Activated naive CD8-positive, alpha-beta T cell treated with anti-CD3 and anti-CD28 coated beads, Interleukin-2, amount 10 ng/mL, durations not matched to agents 7 days and 5 days (primary cell): ENCODE results near the gene PCDHGA3. TPM values are rescaled to one million over a fixed set of nuclear protein-coding genes. Genes with fewer than 3 reads are reported as not detected.
A peak's percentile ranks its signal among the peaks of the same experiment; 100 is the strongest.
"Not testable (repeated sequence)": the region's sequence is repeated elsewhere in the genome, so short reads cannot be mapped to it uniquely, and the experiment has no call there.

Experiments used
- ATAC-seq: fragments of 150-1000 bp; cut with Tn5 transposase; one replicate; pipeline ENCODE4 v1.10.0; 2021; ENCODE audit warnings: low read depth, moderate library complexity
- POLR2A ChIA-PET: fragments of 350-600 bp; sonication (Branson Sonifier 250); formaldehyde crosslinking; loops from one replicate; lab custom pipeline; 2021; ENCODE audit warnings: antibody characterized with exemption; lab: Charles Lee
- DNase-seq: peaks from one replicate; pipeline ENCODE4 v3.0.0; 2021
- H3K27ac Mint-ChIP-seq: one replicate; pipeline ENCODE4 v1.8.0; 2022; ENCODE audit warnings: mild to moderate bottlenecking, mixed read lengths
- H3K27me3 Mint-ChIP-seq: one replicate; pipeline ENCODE4 v1.8.0; 2022; ENCODE audit warnings: mild to moderate bottlenecking, moderate library complexity, mixed read lengths
- H3K36me3 Mint-ChIP-seq: one replicate; pipeline ENCODE4 v1.8.0; 2021; ENCODE audit warnings: mild to moderate bottlenecking, mixed read lengths
- H3K4me1 Mint-ChIP-seq: one replicate; pipeline ENCODE4 v1.8.0; 2021; ENCODE audit warnings: mixed read lengths
- H3K4me3 Mint-ChIP-seq: one replicate; pipeline ENCODE4 v1.8.0; 2022; ENCODE audit warnings: mild to moderate bottlenecking, moderate library complexity, mixed read lengths
- H3K9me3 Mint-ChIP-seq: one replicate; pipeline ENCODE4 v1.8.0; 2021; ENCODE audit warnings: mixed read lengths
- total RNA-seq, 2 experiments: library from RNA; stranded (reverse); gene quantifications; one replicate each; pipeline ENCODE4 v1.2.3, GENCODE V29; 2021

The PCDHGA3 gene
- total RNA-seq, 2 experiments from 2014 or later: 0.14 TPM; not detected in 1

DNA sequence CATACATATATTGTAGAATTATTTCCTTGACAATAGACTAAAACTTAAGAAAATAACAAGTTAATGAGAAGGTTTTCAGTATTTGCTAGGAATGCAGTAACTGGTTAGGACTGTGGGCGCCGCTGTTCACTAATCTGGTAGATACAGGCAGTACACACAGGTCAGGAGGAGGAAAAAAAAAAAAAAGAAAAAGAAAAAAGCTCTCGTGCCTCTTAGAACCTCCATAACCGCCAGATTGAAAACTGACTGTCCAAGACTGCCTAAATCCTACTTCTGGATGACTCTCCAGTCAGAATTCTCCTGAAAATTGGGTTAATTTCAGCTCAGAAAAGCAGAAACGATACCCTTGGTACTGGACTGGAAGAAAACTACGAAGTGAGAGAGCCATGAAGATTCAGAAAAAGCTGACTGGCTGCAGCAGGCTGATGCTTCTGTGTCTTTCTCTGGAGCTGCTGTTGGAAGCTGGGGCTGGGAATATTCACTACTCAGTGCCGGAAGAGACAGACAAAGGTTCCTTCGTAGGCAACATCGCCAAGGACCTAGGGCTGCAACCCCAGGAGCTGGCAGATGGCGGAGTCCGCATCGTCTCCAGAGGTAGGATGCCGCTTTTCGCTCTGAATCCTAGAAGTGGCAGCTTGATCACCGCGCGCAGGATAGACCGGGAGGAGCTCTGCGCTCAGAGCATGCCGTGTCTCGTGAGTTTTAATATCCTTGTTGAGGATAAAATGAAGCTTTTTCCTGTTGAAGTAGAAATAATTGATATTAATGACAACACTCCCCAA is 13.1 kb upstream of the PCDHGA3 start, which contains the start of gene PCDHGA1:
PCDHGA1 (plus strand) TSS at position 216 of the 782 bp plus-strand sequence.
- POLR2A ChIA-PET: interaction anchor here (1.8 kb wide), 1 partner anchor 10 kb away, joined by 8 read pairs; the partner anchor contains the start of gene TAF7
- ATAC-seq (no peak), DNase-seq (no peak)
- Mint-ChIP-seq H3K36me3 (no peaks in the 10 kb centered on the region), H3K27ac (no peak within 1 kb of the TSS), H3K9me3 (peaks cover 19% of the 10 kb centered on the region), H3K4me3 (no peak within 1 kb of the TSS), H3K4me1 (peaks cover 5% of the 10 kb centered on the region), H3K27me3 (peaks cover 57% of the 10 kb centered on the region)

DNA sequence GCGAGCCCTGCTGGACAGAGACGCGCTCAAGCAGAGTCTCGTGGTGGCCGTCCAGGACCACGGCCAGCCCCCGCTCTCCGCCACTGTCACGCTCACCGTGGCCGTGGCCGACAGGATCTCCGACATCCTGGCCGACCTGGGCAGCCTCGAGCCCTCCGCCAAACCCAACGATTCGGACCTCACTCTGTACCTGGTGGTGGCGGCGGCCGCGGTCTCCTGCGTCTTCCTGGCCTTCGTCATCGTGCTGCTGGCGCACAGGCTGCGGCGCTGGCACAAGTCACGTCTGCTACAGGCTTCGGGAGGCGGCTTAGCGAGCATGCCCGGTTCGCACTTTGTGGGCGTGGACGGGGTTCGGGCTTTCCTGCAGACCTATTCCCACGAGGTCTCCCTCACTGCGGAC is 11.1 kb upstream of the PCDHGA3 start:
- Mint-ChIP-seq H3K27me3 (peaks cover 62% of the 10 kb centered on the region), H3K9me3 (peaks cover 16% of the 10 kb centered on the region)
- H3K36me3 Mint-ChIP-seq, POLR2A ChIA-PET, H3K4me1 Mint-ChIP-seq, DNase-seq, H3K27ac Mint-ChIP-seq, H3K4me3 Mint-ChIP-seq, ATAC-seq: not testable (repeated sequence)

DNA sequence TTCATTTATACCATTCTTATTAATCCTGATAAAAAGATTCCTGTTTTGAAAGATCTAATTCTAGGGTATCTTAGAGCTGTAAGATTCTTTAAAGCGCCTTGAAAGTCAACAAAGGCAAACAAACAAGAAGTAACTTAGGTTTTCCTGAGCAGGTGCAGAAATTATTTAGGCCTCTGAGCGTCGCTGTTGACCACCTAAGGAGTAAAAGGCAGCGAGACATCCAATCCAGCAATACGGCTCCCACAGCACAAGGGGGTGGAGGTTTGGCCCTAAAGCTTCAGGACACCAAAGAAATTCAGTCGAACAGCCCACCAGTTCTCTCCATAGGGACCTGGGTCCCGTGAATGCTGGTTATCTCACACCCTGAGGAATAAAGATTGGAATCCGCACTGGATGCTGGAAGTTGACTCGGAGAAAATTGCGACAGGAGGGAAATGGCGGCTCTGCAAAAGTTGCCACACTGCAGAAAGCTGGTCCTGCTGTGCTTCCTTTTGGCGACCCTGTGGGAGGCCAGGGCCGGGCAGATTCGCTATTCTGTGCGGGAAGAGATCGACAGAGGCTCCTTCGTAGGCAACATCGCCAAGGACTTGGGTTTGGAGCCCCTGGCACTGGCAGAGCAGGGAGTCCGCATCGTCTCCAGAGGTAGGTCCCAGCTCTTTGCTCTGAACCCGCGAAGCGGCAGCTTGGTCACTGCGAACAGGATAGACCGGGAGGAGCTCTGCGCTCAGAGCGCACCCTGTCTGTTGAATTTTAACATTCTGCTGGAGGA is 4.9 kb upstream of the PCDHGA3 start, which contains the start of gene PCDHGA2:
PCDHGA2 (plus strand) TSS at position 223 of the 769 bp plus-strand sequence.
- H3K9me3 Mint-ChIP-seq: peaks cover 15% of the 10 kb centered on the region
- no peak for DNase-seq

DNA sequence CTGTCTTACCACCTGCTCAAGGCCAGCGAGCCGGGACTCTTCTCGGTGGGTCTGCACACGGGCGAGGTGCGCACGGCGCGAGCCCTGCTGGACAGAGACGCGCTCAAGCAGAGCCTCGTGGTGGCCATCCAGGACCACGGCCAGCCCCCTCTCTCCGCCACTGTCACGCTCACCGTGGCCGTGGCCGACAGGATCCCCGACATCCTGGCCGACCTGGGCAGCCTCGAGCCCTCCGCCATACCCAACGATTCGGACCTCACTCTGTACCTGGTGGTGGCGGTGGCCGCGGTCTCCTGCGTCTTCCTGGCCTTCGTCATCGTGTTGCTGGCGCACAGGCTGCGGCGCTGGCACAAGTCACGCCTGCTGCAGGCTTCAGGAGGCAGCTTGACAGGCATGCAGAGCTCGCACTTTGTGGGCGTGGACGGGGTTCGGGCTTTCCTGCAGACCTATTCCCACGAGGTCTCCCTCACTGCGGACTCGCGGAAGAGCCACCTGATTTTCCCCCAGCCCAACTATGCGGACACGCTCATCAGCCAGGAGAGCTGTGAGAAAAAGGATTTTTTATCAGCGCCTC is 2.8 kb upstream of the PCDHGA3 start:
- Mint-ChIP-seq H3K9me3 (peaks cover 20% of the 10 kb centered on the region), H3K27me3 (peaks cover 46% of the 10 kb centered on the region)
- POLR2A ChIA-PET, DNase-seq, H3K27ac Mint-ChIP-seq, ATAC-seq, H3K4me3 Mint-ChIP-seq, H3K4me1 Mint-ChIP-seq, H3K36me3 Mint-ChIP-seq: not testable (repeated sequence)

More for the DNA sequence above, 4.9 kb upstream of the PCDHGA3 start, which contains the start of gene PCDHGA2:
- H3K27ac Mint-ChIP-seq: no peak within 1 kb of the TSS
- H3K27me3 Mint-ChIP-seq: peaks cover 60% of the 10 kb centered on the region
- peaks cover 4% of the 10 kb centered on the region for H3K36me3 Mint-ChIP-seq
- peaks cover 3% of the 10 kb centered on the region for H3K4me1 Mint-ChIP-seq
- no peak for ATAC-seq
- peak within 1 kb of the TSS; percentile 28 for H3K4me3 Mint-ChIP-seq
- POLR2A ChIA-PET: interaction anchor here (0.6 to 1.3 kb wide), 3 partner anchors 9 to 115 kb away, joined by 3 to 4 read pairs (median 3); partner anchors contain the start of gene PCDHB14

DNA sequence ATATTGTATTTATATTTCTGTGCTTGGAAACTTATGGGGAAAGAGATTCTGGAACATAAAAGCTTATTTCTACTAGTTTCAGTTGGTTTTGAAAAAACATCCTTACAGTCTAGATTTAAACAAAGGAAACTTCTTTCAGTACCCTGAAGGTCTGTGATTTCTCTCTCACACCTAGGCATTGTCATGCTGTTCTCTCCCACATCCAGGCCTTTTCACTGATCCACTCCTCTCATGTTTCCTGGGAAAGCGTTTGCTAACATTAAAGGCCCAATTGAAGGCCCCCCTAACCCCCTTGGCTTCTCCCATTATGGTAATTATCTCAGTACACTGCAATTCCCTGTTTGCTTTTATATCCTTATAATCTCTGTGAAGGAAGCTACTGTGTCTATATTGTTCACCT is 856 bp upstream of the PCDHGA3 start:
- peaks cover 4% of the 10 kb centered on the region for H3K36me3 Mint-ChIP-seq
- no peak overlapping the region for H3K4me3 Mint-ChIP-seq
- DNase-seq (no peak), ATAC-seq (no peak)
- POLR2A ChIA-PET: no interaction called here
- peaks cover 48% of the 10 kb centered on the region for H3K27me3 Mint-ChIP-seq
- no peak overlapping the region for H3K27ac Mint-ChIP-seq
- peaks cover 25% of the 10 kb centered on the region for H3K9me3 Mint-ChIP-seq
- peaks cover 3% of the 10 kb centered on the region for H3K4me1 Mint-ChIP-seq

DNA sequence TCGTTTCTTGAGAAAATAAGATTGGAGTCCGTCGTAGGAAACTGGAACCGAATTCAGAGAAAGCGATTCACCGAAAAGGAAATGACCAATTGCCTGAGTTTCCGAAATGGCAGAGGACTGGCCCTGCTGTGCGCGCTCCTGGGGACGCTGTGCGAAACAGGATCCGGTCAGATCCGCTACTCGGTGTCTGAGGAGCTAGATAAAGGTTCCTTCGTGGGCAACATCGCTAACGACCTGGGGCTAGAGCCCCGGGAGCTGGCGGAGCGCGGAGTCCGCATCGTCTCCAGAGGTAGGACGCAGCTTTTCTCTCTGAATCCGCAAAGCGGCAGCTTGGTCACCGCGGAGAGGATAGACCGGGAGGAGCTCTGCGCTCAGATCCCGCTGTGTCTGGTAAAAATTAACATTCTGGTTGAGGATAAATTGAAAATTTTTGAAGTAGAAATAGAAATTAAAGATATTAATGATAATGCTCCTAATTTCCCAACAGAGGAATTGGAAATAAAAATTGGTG is 379 bp downstream of the PCDHGA3 start:
- Mint-ChIP-seq H3K4me3 (peak overlapping the region; percentile 62), H3K4me1 (peaks cover 1% of the 10 kb centered on the region), H3K9me3 (peaks cover 19% of the 10 kb centered on the region), H3K27ac (no peak overlapping the region), H3K36me3 (peaks cover 4% of the 10 kb centered on the region), H3K27me3 (peaks cover 37% of the 10 kb centered on the region)
- no peak for DNase-seq
- no peak for ATAC-seq
- POLR2A ChIA-PET: no interaction called here

DNA sequence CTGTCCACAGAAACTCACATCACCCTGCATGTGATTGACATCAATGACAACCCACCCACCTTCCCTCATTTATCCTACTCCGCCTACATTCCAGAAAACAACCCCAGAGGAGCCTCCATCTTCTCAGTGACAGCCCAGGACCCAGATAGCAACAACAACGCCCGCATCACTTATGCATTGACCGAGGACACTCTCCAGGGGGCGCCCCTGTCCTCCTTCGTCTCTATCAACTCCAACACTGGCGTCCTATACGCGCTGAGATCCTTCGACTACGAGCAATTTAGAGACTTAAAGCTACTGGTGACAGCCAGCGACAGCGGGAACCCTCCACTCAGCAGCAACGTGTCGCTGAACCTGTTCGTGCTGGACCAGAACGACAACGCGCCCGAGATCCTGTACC is 1.7 kb downstream of the PCDHGA3 start:
- peaks cover 39% of the 10 kb centered on the region for H3K27me3 Mint-ChIP-seq
- H3K4me1 Mint-ChIP-seq: peaks cover 1% of the 10 kb centered on the region
- DNase-seq: no peak
- no peak overlapping the region for H3K4me3 Mint-ChIP-seq
- no peak for ATAC-seq
- POLR2A ChIA-PET: no interaction called here
- peak overlapping the region; percentile 6 for H3K27ac Mint-ChIP-seq
- H3K9me3 Mint-ChIP-seq: peaks cover 16% of the 10 kb centered on the region
- H3K36me3 Mint-ChIP-seq: peaks cover 2% of the 10 kb centered on the region

DNA sequence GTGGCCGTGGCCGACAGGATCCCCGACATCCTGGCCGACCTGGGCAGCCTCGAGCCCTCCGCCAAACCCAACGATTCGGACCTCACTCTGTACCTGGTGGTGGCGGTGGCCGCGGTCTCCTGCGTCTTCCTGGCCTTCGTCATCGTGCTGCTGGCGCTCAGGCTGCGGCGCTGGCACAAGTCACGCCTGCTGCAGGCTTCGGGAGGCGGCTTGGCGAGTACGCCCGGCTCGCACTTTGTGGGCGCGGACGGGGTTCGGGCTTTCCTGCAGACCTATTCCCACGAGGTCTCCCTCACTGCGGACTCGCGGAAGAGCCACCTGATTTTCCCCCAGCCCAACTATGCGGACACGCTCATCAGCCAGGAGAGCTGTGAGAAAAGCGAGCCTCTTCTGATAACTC is 2.4 kb downstream of the PCDHGA3 start:
- POLR2A ChIA-PET, H3K4me3 Mint-ChIP-seq, ATAC-seq, H3K27ac Mint-ChIP-seq, H3K4me1 Mint-ChIP-seq, H3K36me3 Mint-ChIP-seq, DNase-seq: not testable (repeated sequence)
- Mint-ChIP-seq H3K9me3 (peaks cover 16% of the 10 kb centered on the region), H3K27me3 (peaks cover 38% of the 10 kb centered on the region)

DNA sequence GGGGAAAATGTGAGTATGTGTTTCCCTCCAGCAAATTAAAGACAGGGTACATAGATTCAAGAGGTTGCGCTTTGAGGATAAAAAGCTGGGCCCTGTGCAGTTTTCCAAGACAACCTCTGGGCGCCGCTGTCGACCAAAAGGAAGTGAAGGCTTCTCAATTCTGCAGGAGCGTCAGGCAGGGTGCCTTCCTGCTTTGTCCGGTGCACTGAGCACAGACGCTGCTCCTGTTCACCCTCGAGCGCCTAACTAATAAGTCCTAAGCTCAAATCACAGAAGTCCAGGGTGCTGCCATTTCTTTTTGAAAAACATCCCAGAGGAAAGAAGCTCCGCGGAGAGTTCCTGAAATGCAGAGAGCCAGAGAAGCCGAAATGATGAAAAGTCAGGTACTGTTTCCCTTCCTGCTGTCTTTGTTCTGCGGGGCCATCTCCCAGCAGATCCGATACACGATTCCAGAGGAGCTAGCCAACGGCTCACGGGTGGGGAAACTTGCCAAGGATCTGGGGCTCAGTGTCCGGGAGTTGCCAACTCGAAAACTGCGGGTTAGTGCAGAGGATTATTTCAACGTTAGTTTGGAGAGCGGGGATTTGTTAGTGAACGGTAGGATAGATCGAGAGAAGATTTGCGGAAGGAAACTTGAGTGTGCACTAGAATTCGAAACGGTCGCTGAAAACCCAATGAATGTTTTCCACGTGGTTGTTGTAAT is 6.4 kb downstream of the PCDHGA3 start, which contains the start of gene PCDHGB1:
PCDHGB1 (plus strand) TSS at position 183 of the 703 bp plus-strand sequence; CDS start at position 345, 162 bp downstream.
- peaks cover 15% of the 10 kb centered on the region for H3K9me3 Mint-ChIP-seq
- DNase-seq: no peak
- ATAC-seq: peak; percentile 66
- no peak within 1 kb of the TSS for H3K27ac Mint-ChIP-seq
- peak within 1 kb of the TSS; percentile 54 for H3K4me3 Mint-ChIP-seq
- POLR2A ChIA-PET: no interaction called here
- peaks cover 2% of the 10 kb centered on the region for H3K36me3 Mint-ChIP-seq
- H3K27me3 Mint-ChIP-seq: peaks cover 38% of the 10 kb centered on the region
- H3K4me1 Mint-ChIP-seq: no peaks in the 10 kb centered on the region

DNA sequence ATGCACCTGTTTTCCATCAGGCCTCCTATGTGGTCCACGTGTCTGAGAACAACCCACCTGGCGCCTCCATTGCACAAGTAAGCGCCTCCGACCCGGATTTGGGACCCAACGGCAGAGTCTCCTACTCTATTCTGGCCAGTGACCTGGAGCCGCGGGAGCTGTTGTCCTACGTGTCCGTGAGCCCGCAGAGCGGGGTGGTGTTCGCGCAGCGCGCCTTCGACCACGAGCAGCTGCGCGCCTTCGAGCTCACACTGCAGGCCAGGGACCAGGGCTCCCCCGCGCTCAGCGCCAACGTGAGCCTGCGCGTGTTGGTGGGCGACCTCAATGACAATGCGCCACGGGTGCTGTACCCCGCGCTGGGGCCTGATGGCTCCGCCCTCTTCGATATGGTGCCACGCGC is 8.0 kb downstream of the PCDHGA3 start:
- POLR2A ChIA-PET: no interaction called here
- Mint-ChIP-seq H3K9me3 (peaks cover 16% of the 10 kb centered on the region), H3K27ac (no peak overlapping the region), H3K4me3 (no peak overlapping the region), H3K36me3 (peaks cover 2% of the 10 kb centered on the region), H3K4me1 (no peaks in the 10 kb centered on the region), H3K27me3 (peaks cover 43% of the 10 kb centered on the region)
- ATAC-seq (no peak), DNase-seq (no peak)

DNA sequence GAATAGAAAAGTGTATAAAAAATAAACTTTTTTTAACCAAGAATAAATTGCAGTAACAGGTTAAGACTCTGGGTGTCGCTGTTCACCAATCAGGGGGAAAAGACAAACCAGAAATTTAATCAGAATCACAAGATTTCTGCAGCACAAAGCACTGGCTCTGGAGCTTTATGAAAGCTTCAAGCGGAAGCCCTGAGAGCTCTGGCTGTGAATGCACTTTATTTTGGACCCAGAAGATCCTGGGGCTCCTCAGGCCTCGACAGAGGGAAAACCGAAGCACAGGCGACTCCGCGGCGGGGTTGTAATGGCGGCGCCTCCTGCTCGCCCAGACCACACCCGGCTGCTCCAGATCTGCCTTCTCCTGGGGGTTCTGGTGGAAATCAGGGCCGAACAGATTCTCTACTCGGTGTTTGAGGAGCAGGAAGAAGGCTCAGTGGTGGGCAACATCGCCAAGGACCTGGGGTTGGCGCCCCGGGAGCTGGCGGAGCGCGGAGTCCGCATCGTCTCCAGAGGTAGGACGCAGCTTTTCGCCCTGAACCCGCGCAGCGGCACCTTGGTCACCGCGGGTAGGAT is 11.4 kb downstream of the PCDHGA3 start, which contains the start of gene PCDHGA4:
PCDHGA4 (plus strand) TSS at position 122 of the 570 bp plus-strand sequence; CDS start at position 209, 87 bp downstream.
- no peak for DNase-seq
- peaks cover 1% of the 10 kb centered on the region for H3K4me1 Mint-ChIP-seq
- POLR2A ChIA-PET: no interaction called here
- peaks cover 13% of the 10 kb centered on the region for H3K9me3 Mint-ChIP-seq
- H3K36me3 Mint-ChIP-seq: peaks cover 2% of the 10 kb centered on the region
- no peak for ATAC-seq
- H3K27ac Mint-ChIP-seq: no peak within 1 kb of the TSS
- H3K27me3 Mint-ChIP-seq: peaks cover 42% of the 10 kb centered on the region
- no peak within 1 kb of the TSS for H3K4me3 Mint-ChIP-seq

DNA sequence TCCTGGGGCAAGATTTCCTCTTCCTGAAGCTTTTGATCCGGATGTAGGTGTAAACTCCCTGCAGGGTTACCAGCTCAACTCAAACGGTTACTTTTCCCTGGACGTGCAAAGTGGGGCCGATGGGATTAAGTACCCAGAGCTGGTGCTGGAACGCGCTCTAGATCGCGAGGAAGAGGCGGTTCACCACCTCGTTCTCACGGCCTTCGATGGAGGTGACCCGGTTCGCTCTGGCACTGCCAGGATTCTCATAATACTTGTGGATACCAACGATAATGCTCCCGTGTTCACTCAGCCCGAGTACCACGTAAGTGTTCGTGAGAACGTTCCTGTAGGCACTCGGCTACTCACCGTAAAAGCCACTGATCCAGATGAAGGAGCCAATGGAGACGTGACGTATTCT is 12.0 kb downstream of the PCDHGA3 start:
- DNase-seq (no peak), ATAC-seq (no peak)
- POLR2A ChIA-PET: no interaction called here
- peaks cover 1% of the 10 kb centered on the region for H3K4me1 Mint-ChIP-seq
- H3K27me3 Mint-ChIP-seq: peaks cover 44% of the 10 kb centered on the region
- no peak overlapping the region for H3K27ac Mint-ChIP-seq
- no peak overlapping the region for H3K4me3 Mint-ChIP-seq
- peaks cover 2% of the 10 kb centered on the region for H3K36me3 Mint-ChIP-seq
- peaks cover 14% of the 10 kb centered on the region for H3K9me3 Mint-ChIP-seq
